GM18951 (cell line): ENCODE data around the gene CGN.
A peak's percentile ranks its signal among the peaks of the same experiment; 100 is the strongest.

ENCODE experiments used
- POLR2A ChIP-seq: IDR thresholded peaks from 4 replicates; pipeline ENCODE4 v1.6.1; 2011; ENCODE audit warnings: mild to moderate bottlenecking; ENCODE audit not compliant: insufficient read length, insufficient read depth; ENCODE audit errors: extremely low read depth
- in situ Hi-C: fragments of 300-500 bp; cut with MboI; formaldehyde crosslinking; loops from one replicate; pipeline ENCODE4 v1.12.0; 2022; ENCODE audit warnings: low sequenced_read_pairs, mixed read lengths, inconsistent platforms; ENCODE audit not compliant: unreplicated experiment

Gene CGN

DNA sequence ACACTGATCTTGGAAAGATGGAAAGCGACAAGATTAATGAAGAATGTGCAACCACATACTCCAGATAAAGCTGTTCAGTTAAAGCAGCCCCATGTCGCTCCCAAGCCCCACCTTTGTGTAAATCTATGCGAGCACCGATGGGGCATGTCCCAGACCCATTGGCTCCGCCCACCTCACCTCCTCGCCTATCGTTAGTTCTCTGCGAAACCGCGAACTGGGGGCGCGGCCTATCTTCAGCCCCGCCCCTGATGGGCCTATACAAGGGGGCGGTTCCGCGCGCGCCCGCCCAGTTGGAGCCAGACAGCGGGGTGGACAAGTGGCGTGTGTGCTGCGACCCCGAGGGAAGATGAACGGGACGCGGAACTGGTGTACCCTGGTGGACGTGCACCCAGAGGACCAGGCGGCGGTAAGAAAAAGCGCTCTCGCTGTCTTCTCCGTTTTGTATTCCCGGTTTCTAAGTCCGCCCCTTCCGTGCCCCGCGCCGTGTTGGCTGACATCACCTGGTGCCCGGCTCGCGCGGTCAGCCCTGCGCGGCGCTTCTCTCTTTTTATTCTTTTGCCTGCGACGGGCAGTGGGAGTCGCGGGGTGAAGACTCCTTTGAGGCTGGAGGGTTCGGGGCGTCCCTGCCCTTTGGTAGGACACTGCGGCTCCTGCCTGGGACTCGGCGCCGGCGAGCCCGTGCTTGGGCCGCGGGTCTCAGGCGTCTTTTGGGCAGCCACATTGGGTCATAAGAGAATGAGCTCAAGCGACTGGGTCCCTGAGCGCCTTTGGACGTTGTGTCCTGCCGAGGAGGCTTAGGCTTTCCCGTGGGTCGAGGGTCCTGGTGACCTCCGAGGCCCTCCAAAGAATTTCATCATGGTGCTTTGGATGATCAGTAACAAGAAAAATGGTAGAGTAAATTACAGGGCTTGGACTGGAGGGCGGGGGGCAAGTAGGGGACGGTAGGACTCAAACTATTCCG lies 29.1 kb downstream of the CGN start, which contains the start of gene TUFT1:
TSS of gene TUFT1 (plus strand) at position 289 of the 961 bp plus-strand sequence. CDS start at position 347, 58 bp downstream.
- peak; percentile 79 for TF ChIP-seq POLR2A
- in situ Hi-C loops: no loop called here

DNA sequence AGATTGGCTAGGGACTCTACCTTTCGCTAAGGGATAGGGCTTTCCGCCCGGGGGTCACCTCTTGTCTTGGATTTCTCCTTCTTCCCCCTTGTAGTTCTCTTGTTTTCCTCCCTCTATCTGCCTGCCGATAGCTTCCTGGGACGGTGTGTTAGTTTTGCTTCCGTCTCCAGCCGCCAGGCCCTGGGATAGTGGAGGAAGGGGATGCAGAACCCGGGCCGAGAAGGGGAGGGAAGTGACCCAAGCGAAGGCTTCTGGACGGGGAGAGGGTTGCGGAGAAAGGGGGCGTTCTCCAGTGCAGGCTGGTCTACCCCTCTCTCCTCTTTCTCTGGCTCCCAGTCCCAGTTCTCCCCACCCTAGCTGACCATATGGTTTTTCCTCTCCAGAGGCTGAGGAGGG lies 29.8 kb downstream of the CGN start:
- in situ Hi-C loops: no loop called here
- no peak for TF ChIP-seq POLR2A

DNA sequence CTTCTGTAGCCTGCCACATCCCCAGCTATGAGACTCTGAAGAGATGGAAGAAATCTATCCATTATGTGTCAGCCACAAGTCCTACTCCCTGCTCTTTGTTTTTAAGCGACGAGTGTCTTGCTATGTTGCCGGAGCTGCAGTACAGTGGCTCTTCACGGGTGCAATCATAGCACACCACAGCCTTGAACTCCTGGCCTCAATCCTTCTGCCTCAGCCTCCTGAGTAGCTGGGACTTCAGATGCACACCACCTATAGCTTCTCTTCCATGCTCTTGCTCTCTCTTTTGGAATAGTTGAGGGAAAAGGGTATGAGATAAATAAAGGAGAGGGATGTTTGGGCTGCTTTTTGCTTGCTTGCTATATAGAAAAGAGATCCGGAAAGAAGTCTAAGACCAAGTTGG lies 30.6 kb downstream of the CGN start:
- no peak for TF ChIP-seq POLR2A
- in situ Hi-C loops: no loop called here

DNA sequence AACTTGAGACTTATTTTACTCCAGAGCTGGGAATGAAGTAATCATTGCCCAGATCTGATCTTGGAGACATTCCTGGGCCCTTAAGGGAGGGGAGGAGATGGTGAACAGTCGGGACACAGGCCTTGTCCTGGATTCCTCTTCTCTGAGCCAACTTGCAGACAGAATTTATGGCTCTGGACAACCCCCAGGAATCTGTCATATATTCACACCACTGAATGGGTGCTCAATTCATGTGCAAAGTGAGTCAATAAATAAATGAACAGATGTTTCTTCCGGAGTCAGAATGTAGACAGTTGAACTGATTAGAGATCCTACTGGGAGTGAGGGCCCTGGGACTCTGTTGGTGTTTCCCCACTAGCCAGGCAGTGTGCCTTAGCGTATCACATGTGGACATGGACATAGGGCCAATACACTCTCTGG lies 31.5 kb downstream of the CGN start:
- no peak for TF ChIP-seq POLR2A
- in situ Hi-C loops: no loop called here

DNA sequence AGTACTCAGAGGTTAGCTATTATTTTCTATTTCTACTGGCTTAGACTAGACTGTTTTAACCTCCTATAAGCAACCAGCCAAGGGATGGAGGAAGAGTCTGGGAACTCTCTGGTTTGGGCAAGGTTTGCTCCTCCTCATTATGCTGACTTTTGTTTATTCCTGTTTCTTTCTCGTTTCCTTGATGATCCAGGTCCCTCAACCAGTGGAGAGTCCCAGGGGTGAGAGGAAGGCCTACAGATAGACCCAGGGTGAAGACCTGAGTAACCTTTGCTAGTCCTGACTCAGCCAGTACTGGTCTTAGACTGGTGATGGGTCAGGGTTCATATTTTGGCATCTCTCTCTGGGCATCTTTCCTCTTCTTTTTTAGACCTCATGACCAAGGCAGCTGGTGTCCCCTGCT lies 34.4 kb downstream of the CGN start:
- no peak for TF ChIP-seq POLR2A
- in situ Hi-C loops: no loop called here

DNA sequence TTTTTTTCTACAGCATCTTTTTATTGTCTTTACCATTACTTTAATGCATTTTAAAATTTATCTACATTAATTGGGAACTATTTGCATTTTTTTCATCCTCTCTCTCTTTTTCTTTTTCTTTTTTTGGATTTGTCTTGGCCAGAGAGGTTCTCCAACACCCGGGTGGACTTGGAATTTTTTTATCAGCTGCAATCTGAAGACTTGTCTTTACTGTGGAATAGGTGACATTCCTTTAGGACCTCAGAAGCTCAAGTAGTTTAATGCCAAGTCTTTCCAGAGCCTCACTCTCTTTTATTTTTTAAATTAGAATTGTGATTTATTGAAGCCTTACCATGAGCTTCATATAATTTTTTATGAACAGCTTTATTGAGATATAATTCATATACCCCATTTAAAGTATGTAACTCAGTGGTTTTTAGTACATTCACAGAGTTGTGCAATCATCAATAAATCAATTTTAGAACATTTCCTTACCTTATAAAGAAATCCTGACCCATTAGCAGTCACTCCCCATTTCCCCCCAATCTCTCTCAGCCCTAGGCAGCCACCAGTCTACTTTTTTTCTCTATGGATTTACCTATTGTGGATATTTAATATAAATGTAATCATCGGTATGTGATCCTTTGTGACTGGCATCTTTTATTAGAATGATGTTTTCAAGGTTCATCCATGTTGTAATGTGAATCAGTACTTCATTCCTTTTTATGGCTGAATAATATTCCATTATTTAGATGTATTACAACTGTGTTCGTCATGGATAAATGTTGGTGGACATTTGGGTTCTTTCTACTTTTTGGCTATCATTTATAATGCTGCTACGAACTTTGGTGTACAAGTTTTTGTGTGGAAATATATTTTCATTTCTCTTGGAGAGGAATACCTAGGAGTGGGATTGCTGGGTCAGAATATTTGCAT lies 35.1 kb downstream of the CGN start:
- no peak for TF ChIP-seq POLR2A
- in situ Hi-C loops: no loop called here

DNA sequence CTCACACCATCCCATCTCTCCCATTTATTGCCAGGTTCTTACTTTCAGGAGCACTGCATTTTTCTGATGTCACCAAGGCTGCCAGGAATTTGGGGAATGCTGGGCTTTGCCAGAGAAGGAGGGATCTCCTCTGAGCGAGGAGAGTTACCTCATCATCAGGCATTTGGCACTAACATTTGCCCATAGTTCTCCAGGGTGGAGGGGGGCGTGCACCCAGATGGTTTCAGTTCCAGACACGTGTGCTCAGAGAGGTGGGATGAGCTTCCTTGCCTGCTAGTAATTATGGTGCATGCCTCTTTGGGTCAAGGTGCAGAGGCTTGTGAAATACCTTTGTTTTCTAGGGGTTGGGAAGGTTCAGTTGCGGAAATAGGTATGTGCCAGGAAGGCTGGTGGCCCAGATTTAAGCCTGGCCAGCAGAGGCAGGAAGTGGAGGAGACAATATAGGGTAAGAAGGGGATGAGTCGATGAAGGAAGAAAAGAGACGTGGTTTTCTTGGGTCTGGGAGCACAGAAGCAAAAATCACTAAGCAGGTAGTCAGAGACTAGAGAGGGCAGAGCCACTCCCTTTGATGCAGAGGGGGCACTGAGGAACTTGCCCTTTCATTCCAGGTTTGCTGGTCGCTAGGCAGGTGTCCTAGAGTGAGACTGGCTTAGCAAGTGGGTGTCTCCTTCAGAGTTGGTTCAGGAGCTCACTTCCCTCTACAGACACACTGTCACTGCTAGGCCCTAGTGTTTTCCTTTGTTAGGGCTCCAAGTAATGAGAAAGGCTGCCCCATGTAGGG lies 36.1 kb downstream of the CGN start:
- in situ Hi-C loops: no loop called here
- TF ChIP-seq POLR2A: no peak

DNA sequence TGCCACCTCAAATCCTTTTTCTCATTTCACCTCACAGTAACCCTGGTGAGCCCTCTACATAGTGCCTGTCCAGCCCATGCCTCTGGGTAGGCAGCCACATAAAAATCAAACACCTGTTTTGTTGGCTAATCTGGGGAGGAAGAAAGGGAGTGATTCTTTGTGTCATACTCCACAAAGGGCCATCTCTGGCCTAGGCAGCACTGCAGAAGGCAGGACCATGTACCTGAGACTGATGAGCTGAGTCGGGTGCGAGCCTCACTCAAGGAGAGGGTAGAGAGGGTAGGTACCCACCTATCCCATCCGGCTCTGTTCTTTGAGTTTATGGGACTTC lies 36.7 kb downstream of the CGN start:
- TF ChIP-seq POLR2A: no peak
- in situ Hi-C loops: no loop called here

DNA sequence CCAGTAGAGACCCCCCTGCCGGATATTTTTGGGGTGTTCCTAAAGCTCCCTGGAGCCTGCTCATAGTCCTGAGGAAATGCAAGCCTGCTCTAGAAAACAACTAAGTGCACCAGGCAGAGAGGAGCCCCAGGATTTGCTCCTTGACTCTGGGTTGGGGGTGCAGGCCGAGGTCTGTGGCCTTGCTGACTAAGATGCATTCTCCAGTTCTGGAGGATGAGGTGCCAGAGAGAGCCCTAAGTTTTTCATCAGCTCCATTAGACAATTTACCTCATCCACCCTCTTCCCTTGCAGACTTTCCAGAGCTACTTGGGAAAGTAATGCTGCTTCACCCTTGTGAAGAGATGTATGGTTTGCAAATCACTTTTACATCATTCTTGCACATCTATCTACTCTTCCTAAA lies 38.0 kb downstream of the CGN start:
- in situ Hi-C loops: no loop called here
- TF ChIP-seq POLR2A: no peak

DNA sequence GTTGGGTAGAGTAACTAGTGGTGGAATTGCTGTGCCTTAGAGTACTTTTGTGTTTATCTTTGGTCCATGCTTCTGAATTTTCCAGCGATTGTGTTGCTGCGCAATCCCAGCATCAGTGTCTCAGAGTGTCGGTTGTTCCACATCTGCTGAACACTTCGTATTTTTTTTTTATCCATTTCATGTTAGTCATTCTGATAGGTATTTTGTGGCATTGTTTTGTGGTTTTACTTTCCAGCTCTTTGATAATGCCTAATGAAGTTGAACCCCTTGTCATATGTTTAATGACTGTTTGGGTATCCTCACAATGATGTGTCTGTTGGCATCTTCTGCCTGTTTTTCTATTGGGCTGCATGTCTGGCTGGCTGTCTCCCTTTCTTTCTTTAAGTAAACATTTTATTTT lies 42.5 kb downstream of the CGN start:
- in situ Hi-C loops: no loop called here
- no peak for TF ChIP-seq POLR2A

DNA sequence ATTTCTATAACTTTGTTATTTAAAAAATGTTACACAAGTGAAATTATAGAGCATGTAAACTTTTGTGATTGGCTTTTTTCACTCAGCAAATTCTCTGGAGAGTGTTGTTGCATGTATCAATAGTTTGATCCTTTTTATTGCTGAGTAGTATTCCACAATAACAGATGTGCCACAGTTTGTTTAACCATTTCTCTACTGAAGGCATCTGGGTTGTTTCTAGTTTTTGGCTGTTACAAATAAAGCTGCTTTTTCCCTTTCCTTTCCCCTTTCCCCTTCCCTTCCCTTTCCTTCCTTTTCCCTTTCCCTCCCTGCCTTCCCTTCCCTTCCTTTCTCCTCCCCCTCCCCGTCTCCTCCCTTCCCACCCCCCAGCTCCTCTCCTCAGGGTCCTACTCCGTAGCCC lies 44.9 kb downstream of the CGN start:
- in situ Hi-C loops: no loop called here
- no peak for TF ChIP-seq POLR2A

DNA sequence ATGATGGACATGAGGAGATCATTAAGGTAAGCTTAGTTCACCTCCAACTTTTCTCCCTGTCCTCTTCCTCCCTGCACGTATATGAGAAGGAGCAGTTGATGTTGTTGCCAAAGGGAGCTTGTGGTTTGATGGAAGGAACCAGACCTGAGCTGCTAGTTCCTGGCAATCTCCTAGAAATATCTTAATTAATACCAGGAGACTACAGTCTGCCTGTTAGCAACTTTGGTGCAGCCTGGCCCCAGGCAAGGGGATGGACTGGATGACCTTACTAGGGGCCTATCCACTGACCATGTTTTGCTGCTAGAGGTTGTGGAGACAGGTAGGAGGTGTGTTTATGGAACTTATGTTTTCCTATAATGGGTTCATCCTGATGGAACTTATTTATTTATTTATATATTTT lies 51.5 kb downstream of the CGN start:
- TF ChIP-seq POLR2A: no peak
- in situ Hi-C loops: no loop called here

DNA sequence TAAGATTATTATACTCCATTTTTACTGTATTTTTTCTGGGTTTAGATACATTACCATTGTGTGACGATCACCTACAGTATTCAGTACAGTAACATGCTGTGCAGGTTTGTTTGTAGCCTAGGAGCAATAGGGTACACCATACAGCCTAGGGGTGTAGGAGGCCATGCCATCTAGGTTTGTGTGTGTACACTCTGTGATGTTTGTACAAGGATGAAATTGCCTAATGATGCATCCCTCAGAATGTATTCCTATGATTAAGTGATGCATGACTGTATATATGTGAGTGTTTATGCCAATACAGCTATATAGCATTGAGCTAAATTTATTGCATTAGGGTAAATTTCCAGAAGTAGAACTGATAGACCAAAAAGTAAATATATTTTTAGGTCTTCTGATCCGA lies 52.2 kb downstream of the CGN start:
- in situ Hi-C loops: no loop called here
- no peak for TF ChIP-seq POLR2A

DNA sequence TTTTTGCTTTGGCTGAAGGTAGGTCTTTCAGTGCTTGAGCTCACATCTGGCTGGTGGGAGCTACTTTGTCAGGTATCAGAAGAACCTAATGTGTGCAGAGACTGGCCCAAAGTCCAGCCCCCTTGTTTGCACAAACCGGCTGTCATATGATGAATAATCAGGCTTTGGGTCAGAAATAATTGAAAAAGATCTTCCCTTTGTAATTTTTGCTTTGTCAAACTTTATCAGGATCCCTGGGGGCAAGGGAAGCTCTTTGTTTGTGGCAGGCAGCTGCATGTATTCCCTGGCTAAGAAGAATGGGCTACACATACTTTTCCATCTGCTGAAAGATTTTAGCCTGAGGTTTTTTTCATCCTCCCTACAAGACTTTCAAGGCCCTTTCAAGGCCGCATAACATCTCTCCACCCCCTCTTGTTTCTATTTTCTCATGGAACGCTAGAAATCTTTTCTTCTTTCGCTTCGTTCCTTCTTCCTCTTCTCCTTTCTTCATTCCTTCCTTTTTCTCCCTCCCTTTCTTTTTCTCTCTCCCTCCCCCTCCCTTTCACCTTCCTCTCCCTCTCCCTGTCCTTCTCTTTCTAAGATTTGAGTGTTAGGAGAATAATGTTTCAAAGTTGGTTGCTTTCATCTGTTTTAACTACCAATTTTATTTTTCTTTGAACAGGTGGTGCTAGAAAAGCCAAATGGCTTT lies 54.5 kb downstream of the CGN start:
- in situ Hi-C loops: no loop called here
- TF ChIP-seq POLR2A: no peak
